GM19324 (cell line): ENCODE measurements around the gene ZNF462.
"Not testable (repeated sequence)": the region's sequence is repeated elsewhere in the genome, so short reads cannot be mapped to it uniquely, and the experiment has no call there.

Experiments
- ATAC-seq: cut with Tn5 transposase; IDR thresholded peaks from one replicate; pipeline ENCODE4 v1.9.1; 2021; ENCODE audit warnings: mild to moderate bottlenecking, moderate library complexity; ENCODE audit not compliant: unreplicated experiment, low FRiP score

The ZNF462 gene

GRCh38 chr9:106883030-106883429, 20.1 kb downstream of the ZNF462 start:
- ATAC-seq, result no peak

DNA sequence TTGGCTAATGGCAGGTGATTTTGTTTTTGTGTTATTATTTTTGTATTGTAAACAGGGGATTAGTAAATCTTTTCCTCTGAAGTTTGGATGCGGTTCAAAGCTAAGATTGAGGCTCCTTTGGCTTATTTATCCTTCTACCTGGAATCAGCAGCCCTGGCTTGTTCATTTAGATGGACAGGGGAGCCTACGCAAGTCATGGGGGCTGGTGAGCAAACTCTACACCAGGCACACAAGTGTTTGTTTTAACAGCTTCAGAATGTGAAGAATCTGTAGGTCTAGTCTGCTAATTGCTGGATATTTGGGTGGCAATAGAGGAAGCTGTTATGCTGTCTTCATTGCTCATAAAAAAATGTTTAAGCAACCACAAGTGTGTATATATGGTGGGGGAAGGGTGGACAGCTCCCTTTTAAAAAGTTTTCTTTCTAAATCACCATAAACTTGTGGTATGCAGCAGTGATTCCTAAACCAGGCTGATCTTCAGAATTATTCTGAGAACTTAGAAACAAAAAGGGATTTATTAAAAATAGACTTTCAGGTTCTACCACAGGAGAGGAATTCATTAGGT, 20.7 kb downstream of the ZNF462 start:
- ATAC-seq, result no peak

DNA sequence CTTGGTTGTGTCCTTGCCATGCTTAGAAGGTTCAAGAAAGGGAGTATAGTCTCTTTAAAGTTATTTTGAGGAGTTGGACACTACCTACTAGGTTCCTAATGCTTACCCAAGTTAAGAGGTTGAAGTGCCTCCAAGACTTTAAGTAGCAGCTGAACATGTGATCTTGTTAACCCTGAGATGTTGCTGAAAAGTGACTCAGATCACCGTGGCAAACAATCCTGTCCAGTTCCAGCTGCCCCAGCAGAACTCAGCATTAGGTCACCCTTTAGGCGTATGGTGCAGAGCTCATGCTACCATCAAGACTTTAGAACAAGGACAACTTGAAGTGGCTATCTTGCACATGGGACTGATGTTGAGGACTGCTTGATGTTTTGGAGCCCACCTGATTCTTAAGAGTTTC, 22.5 kb downstream of the ZNF462 start:
- no peak for ATAC-seq

- no peak for ATAC-seq
These were observed 23.4 kb downstream of the ZNF462 start for GRCh38 chr9:106886111-106887046.

- no peak for ATAC-seq
These were observed 24.1 kb downstream of the ZNF462 start for GRCh38 chr9:106887066-106887465.

GRCh38 chr9:106889061-106889590, 26.2 kb downstream of the ZNF462 start:
- ATAC-seq, result no peak

DNA sequence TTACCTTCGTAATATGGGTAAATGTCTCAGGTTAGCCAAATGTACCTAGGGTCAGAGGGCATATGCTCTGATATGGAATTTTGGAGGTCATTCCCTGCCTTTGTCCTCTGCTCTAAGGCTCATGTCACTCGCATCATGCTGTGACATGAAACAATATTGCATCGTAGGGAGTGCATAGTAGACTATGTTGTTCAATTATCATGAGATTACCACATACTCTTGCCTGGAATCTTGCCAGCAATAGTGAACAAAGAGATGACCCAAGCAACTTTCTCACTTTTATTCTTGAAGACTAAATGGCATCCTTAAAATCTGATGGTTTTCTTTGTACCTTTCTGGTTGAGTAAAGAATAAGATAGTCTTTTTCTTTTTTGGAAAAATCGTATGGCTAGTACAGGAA, 27.6 kb downstream of the ZNF462 start:
- no peak for ATAC-seq

- ATAC-seq, result no peak
These were observed 28.3 kb downstream of the ZNF462 start for GRCh38 chr9:106891286-106891685.

- no peak for ATAC-seq
These were observed 29.7 kb downstream of the ZNF462 start for GRCh38 chr9:106892632-106893031.

DNA sequence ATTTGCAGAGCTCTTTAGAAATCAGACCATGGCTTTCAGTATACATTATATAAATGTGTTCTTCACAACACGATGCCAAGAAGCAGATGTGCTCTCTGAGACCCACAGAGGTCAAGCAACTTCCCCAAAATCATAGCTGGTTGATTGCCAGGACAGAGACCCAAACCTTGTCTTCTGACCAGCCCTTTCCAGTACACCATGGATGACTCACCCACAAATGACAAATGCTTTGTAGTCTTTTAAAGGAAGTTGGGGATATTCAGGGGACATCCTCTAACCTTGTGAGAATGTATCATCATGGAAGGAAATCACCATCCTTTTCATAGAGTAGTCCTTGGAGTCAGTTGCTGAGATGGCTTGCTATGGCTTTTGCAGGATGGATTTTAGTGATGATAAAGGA, 30.1 kb downstream of the ZNF462 start:
- ATAC-seq, result no peak

DNA sequence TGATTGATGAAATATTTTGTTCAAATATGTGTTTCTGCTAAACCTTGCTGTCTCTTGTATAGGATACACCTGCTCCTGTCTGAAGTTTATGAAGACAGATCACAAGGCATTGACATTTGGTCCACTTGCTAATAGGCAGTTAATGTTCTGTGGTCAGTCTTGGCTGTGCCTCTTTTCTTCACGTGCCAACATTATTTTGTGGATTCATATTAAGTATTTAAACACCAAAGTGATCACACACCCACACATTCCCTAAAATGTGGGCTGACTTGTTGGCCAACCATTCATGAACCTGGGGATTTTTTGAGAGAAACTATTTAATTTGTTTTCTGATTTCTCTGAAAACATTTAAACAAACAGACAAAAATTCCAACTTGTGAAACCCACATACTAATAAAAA, 33.7 kb downstream of the ZNF462 start:
- no peak for ATAC-seq

DNA sequence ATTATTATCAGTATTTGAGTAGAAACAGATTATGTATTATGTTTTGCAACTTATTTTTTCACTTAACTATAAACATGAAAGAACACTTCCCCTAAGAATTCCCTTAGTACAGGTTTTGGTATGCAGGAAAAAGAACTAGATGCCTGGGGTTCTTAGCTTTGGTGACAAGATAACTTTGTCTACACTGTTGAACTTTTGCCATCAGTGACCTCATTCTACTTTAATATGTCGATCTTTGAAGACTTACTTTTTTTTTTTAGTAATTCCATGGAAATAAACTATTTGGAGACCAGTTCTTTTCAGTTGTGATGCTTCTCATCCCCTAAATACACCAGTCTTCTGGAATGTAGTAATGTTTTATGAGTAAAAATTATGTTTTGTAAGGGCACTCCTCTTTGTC, 34.3 kb downstream of the ZNF462 start:
- ATAC-seq, result no peak

- ATAC-seq, result no peak
These were observed 34.8 kb downstream of the ZNF462 start for GRCh38 chr9:106897751-106898150.

- ATAC-seq, result not testable (repeated sequence)
These were observed 37.6 kb downstream of the ZNF462 start for GRCh38 chr9:106900523-106900922.

GRCh38 chr9:106906129-106906528, 43.2 kb downstream of the ZNF462 start:
- no peak for ATAC-seq

DNA sequence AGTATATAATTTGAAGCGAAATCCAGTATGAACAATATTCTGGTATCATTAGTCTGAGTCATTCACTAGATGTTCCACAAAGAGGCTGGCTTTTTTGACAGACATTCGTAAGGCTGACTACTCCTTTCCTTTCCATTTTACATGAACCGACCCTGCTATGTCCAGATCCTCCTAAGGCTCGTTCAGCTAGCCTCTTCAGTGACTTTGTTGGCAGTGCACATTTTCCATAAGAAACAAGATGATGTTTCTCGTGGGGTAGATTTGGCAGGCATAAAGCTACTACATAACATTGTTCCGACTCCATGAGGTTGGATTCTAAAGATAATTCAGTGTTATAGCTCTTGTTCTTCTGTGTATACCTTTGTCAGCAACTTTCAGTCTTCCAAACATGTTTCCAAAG, 49.0 kb downstream of the ZNF462 start:
- ATAC-seq, result no peak

- ATAC-seq, result no peak
These were observed 50.3 kb downstream of the ZNF462 start for GRCh38 chr9:106913276-106913675.

DNA sequence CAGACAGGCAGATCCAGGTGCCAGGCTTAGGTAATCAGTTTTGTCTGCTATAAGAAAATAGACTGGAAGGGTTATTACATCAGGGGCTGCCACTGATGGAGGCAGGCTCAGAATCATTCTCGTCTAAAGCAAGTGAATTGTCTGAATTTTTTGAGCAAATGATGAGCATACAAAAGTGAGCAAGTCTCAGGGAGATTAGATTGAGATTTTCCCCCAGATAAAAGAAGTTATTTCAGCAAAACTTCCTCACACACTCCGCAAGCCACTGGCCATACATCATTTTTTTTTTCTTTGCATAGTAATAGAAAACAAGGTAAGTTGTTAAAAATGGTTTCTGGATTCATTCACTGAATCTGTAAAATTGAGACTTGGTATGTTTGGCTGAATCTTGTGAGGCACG, 52.9 kb downstream of the ZNF462 start:
- ATAC-seq, result no peak

- no peak for ATAC-seq
These were observed 53.7 kb downstream of the ZNF462 start for GRCh38 chr9:106916466-106917235.

DNA sequence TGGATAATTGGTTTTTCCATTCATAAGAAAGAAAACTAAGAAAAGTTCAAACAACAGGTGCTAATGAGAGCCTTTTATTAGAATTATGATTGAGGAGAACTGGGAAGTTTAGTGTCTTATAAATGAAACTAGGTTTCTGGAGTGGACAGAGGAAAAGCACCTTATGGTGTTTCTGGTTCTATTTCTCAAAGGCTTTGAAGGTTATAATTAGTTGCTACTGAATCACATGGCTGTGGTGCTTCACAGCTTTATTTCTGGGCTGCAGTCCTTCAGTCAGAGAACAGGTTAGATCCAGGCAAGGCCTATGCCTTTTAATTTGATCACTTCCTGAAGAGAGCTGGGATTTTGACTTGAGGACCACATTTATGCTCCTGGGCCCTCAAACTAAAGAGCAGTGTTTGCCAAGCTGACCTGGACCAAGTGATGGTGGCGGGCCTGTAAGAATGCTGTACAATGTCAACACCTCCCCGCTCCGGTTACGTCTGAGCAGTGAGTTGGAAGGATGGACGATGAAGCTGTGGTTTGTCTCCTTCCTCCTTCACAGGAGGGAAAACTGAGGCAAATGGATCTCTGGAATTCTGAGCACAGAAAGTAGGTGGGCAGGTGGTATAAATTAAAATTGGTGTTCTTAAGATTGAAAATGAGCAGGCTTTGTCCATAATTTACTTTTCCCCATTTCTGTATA, 56.0 kb downstream of the ZNF462 start:
- ATAC-seq, result no peak
